HG03354 (cell line): ENCODE results near the gene RLIM.
"Not testable (repeated sequence)": the region's sequence is repeated elsewhere in the genome, so short reads cannot be mapped to it uniquely, and the experiment has no call there.

ENCODE experiments used
- ATAC-seq: cut with Tn5 transposase; IDR thresholded peaks from one replicate; pipeline ENCODE4 v1.9.1; 2021; ENCODE audit warnings: mild to moderate bottlenecking; ENCODE audit not compliant: unreplicated experiment, poor library complexity, severe bottlenecking

RLIM gene, protein sequence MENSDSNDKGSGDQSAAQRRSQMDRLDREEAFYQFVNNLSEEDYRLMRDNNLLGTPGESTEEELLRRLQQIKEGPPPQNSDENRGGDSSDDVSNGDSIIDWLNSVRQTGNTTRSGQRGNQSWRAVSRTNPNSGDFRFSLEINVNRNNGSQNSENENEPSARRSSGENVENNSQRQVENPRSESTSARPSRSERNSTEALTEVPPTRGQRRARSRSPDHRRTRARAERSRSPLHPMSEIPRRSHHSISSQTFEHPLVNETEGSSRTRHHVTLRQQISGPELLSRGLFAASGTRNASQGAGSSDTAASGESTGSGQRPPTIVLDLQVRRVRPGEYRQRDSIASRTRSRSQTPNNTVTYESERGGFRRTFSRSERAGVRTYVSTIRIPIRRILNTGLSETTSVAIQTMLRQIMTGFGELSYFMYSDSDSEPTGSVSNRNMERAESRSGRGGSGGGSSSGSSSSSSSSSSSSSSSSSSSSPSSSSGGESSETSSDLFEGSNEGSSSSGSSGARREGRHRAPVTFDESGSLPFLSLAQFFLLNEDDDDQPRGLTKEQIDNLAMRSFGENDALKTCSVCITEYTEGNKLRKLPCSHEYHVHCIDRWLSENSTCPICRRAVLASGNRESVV

GRCh38 chrX:74614093-74614909, at the start of gene RLIM:
RLIM (minus strand) TSS chrX:74614624; CDS start chrX:74595977, 18,647 bp downstream.
- peak; percentile 93 for ATAC-seq

- ATAC-seq: no peak
Measured at GRCh38 chrX:74656079-74656745, 41.8 kb upstream of the RLIM start.

- ATAC-seq: not testable (repeated sequence)
Measured at GRCh38 chrX:74654953-74655352, 40.5 kb upstream of the RLIM start.

GRCh38 chrX:74636749-74637314, 22.4 kb upstream of the RLIM start:
- ATAC-seq: no peak

DNA sequence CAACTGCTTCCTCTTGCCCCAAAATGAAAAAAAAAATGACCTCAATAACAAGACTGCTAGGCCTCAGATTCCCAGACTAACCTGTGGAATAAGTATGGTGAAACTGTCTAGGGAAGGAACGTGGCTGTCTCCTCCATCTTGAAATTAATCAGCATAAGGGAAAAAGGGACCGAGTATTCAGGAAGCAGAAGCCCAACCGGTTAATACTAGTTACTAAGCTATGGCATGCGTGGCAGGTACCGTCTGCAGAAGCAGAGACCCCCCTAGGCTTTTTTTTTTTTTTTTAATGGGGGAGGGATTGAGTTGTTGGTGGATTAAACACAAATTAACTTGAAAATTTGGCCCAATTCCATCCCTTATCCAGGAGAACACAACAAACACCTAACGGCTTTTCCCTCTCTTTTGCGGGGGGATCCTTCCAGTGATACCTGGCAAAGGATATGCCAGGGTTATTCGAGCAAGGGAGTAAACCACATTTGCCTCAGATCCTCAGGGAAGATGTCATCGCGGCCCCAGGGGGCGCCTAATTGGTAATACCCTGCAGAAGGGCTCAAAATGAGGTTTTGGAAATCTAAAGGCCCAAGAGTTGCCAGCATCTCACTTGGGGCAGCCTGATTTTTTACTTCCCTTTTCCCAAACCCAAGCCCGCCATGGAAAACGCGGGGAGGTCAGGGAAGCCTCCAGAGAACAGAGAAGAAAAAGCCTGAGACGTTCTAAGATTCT, 893 bp downstream of the RLIM start:
- ATAC-seq: peak; percentile 1

DNA sequence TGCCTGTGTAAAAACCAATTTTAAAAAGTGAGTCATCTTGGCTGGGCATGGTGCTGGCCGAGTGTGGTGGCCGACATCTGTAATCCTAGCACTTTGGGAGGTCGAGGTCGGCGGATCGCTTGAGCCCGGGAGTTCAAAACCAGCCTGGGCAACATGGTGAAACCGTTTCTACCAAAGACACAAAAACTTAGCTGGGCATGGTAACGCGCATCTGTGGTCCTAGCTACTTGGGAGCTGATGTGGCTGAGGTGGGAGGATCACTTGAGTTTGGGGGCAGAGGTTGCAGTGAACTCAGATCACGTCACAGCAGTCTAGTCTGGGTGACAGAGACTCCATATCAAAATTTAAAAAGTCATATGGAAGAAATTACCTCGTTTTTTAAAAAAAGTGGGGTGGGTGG, 7.6 kb downstream of the RLIM start:
- no peak for ATAC-seq

DNA sequence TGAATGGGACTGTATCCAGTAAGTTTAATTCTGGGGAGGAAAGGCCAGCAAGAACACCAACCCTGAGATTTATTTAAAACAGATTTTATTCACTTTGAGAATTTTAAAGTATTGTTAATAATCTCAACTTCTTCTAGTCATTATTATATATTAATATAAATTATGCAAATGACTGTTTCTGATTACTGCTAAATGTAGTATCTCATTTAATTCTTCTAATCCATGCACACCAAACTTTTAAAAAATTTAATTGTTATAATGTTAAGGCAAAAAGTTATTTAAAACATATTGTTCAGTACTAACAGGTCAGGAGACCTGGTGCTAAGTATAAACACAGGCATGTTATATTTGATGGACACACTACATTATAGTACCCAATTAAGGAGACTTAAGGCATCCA, 8.1 kb downstream of the RLIM start:
- ATAC-seq: no peak

GRCh38 chrX:74603040-74603439, 11.4 kb downstream of the RLIM start:
- no peak for ATAC-seq

DNA sequence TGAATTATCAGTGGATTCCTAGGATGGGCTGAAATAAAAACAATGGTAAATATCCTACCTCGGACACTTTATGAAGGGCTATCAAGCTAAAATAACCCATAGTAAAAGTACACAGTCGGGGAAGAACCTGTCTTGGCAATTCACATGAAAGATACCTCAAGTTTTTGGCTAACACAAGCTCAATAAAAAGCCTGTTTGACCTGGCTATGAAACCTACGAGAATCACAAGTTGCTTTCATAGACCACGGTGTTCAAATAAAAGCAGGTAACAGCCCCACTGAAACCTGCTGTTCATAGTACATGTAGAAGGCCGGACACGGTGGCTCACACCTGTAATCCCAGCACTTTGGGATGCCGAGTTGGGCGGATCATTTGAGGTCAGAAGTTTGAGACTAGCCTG, 12.3 kb downstream of the RLIM start:
- ATAC-seq: no peak

DNA sequence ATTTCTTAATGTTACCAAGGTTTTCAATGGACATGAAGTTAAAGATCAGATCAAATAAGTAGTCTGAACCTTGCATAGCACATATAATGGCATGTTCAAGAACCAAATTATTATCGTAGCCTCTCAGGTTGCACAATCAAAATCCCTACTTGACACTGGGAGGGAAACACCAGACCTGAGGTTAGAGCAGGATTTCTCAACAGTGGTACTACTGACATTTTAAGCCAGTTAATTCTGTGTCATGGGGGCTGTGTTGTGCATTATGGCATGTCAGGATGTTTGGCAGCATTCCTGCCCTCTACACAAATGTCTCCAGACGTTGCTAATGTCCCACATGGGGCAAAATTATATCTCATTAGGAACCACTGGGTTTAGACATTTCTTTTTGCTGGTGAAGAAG, 20.8 kb downstream of the RLIM start:
- no peak for ATAC-seq

DNA sequence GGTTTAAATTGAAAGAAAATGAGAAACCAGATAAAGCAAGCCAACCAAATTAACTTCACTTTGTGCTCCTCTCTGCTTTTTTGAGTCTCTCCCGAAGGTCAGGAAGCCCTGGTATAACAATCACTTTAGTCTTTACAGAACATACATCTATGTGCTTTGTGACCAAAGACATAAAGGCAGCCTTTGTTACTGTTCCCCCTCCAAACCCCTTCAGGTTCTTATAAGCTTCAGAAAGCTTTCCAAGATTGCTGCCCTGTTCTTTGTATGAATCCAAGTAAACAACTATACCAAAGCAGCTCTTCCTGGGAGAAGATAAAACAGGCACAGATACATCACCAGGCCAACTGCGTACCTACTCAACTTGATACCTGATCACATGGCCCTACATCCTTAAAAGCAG, 28.7 kb downstream of the RLIM start:
- ATAC-seq: no peak

GRCh38 chrX:74579597-74580198, 34.7 kb downstream of the RLIM start:
- peak; percentile 65 for ATAC-seq

GRCh38 chrX:74578137-74578536, 36.3 kb downstream of the RLIM start:
- ATAC-seq: peak; percentile 52

DNA sequence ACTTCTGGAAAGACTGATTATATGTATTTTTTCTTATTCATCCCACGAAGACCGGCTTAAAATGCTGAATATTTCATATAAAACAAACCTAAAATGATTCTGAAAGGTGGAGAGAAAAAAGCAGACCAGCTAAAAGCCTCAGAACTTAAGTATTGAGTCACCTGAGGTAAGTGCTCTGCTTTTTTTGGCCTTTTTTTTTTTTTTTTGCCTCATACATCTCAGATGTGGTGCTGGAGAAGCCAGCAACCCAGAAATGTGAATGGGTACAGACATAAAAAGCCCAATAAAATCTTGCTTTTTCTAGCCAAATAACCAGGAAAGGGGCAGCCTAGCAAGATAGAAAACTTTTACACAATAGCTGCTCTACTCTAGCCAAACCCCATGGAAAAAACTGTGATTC, 57.0 kb downstream of the RLIM start:
- no peak for ATAC-seq

- ATAC-seq: no peak
Measured at GRCh38 chrX:74551934-74552333, 62.5 kb downstream of the RLIM start.

DNA sequence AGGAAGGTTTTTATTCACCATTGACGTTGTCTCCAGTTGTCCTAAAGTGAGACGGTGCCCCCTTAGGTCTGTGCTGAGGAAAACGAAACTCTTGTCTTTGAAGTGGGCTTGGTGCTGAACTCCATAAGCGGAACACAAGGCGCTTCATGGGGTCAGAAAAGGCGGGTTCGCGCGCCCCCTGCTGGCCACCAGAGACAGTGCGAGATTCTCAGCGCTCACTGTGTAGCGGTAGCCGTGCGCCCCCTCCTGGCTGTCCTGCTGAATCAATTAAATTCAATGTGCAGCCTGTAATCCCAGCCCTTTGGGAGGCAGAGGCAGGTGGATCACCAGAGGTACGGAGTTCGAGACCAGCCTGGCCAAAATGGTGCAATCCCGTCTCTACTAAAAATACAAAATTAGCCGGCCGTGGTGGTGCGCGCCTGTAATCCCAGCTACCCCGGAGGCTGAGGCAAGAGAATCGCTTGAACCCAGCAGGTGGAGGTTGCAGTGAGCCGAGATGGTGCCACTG, 64.1 kb downstream of the RLIM start:
- peak; percentile 92 for ATAC-seq

DNA sequence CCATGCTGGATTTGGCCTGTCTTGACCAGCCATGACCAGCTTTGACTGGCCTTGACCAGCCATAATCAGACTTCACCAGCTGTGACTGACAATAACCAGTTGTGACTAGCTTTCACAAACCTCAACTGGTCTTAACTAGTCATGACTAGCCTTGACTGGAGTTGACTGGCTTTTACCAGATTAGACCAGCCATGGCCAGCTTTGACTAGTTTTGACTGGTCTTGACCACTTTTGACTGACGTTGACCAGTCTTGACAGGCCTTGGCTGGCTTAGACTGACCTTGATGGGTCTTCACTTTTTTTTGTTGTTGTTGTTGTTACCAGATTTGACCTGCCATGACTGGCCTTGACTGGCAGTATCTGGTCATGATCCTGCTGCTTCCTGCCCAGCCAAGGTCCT, 67.4 kb downstream of the RLIM start:
- no peak for ATAC-seq

DNA sequence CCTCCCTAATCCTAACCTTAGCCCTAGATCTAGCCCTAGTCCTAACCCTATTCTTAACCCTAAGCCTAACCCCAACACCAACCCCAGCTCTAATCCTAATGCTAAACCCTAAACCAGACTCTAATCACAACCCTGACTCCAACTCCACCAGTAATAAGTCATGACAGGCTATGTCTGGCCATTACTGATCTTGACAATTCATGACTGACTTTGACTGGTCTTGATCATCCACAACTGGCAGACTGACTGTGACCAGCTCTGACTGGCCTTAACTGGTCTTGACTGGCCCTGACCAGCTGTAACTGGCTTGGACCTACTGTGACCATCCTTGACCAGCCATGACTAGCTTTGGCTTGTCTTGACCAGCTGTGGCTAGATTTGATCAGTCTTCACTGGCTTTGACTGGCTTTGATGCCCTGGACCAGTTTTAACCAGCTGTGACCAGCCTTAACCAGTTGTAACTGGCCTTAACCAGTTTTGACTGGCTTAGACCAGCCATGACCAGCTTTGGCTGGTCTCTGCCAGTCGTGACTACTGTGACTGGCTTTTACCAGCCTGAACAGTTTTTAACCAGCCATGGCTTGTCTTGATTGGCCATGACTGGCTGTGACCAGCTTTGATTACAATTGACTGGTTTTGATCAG, 68.4 kb downstream of the RLIM start:
- ATAC-seq: no peak
